Measurements from ENCODE around the gene ARHGEF33.

ARHGEF33 gene

GRCh38 chr2:38960609-38961320, 71.1 kb downstream of the ARHGEF33 start:
- no peak for DNase-seq (ENCODE audit: low spot score)

- DNase-seq (ENCODE audit: low spot score), result no peak
Observed at GRCh38 chr2:38966006-38966405, 76.3 kb downstream of the ARHGEF33 start.

- DNase-seq (ENCODE audit: low spot score), result no peak
Observed at GRCh38 chr2:38966678-38967077, 77.0 kb downstream of the ARHGEF33 start.

GRCh38 chr2:38968021-38968420, 78.3 kb downstream of the ARHGEF33 start:
- no peak for DNase-seq (ENCODE audit: low spot score)

GRCh38 chr2:38971377-38971776, 81.7 kb downstream of the ARHGEF33 start:
- DNase-seq (ENCODE audit: low spot score), result no peak

GRCh38 chr2:38973266-38973665, 83.6 kb downstream of the ARHGEF33 start:
- DNase-seq (ENCODE audit: low spot score), result no peak

GRCh38 chr2:38975042-38975441, 85.4 kb downstream of the ARHGEF33 start:
- no peak for DNase-seq (ENCODE audit: low spot score)

- DNase-seq (ENCODE audit: low spot score), result no peak
Observed at GRCh38 chr2:38977047-38977446, 87.4 kb downstream of the ARHGEF33 start.

GRCh38 chr2:38978296-38978903, 88.7 kb downstream of the ARHGEF33 start:
- no peak for DNase-seq (ENCODE audit: low spot score)

GRCh38 chr2:38978908-38979307, 89.2 kb downstream of the ARHGEF33 start:
- no peak for DNase-seq (ENCODE audit: low spot score)

- DNase-seq (ENCODE audit: low spot score), result no peak
Observed at GRCh38 chr2:38981003-38981669, 91.5 kb downstream of the ARHGEF33 start.

- no peak for DNase-seq (ENCODE audit: low spot score)
Observed at GRCh38 chr2:38981670-38982357, 92.1 kb downstream of the ARHGEF33 start.

- no peak for DNase-seq (ENCODE audit: low spot score)
Observed at GRCh38 chr2:38982498-38982897, 92.8 kb downstream of the ARHGEF33 start.

GRCh38 chr2:38988716-38989115, 99.0 kb downstream of the ARHGEF33 start:
- DNase-seq (ENCODE audit: low spot score), result no peak

- DNase-seq (ENCODE audit: low spot score), result no peak
Observed at GRCh38 chr2:38991899-38992298, 102.2 kb downstream of the ARHGEF33 start.

- DNase-seq (ENCODE audit: low spot score), result peak; percentile 54
Observed at GRCh38 chr2:38997781-38998180, 108.1 kb downstream of the ARHGEF33 start.

- DNase-seq (ENCODE audit: low spot score), result no peak
Observed at GRCh38 chr2:39000552-39000951, 110.9 kb downstream of the ARHGEF33 start.

GRCh38 chr2:39007875-39008504, 118.3 kb downstream of the ARHGEF33 start:
- DNase-seq (ENCODE audit: low spot score), result no peak

- DNase-seq (ENCODE audit: low spot score), result peak; percentile 2
Observed at GRCh38 chr2:39008665-39009064, 119.0 kb downstream of the ARHGEF33 start.

- no peak for DNase-seq (ENCODE audit: low spot score)
Observed at GRCh38 chr2:39013871-39014270, 124.2 kb downstream of the ARHGEF33 start.

- DNase-seq (ENCODE audit: low spot score), result no peak
Observed at GRCh38 chr2:39015424-39015823, 125.7 kb downstream of the ARHGEF33 start.

GRCh38 chr2:39017334-39017733, 127.7 kb downstream of the ARHGEF33 start:
- DNase-seq (ENCODE audit: low spot score), result no peak
